Measurements from ENCODE around the gene WDR4.
"Not testable (repeated sequence)": the region's sequence is repeated elsewhere in the genome, so short reads cannot be mapped to it uniquely, and the experiment has no call there.

The WDR4 gene

DNA sequence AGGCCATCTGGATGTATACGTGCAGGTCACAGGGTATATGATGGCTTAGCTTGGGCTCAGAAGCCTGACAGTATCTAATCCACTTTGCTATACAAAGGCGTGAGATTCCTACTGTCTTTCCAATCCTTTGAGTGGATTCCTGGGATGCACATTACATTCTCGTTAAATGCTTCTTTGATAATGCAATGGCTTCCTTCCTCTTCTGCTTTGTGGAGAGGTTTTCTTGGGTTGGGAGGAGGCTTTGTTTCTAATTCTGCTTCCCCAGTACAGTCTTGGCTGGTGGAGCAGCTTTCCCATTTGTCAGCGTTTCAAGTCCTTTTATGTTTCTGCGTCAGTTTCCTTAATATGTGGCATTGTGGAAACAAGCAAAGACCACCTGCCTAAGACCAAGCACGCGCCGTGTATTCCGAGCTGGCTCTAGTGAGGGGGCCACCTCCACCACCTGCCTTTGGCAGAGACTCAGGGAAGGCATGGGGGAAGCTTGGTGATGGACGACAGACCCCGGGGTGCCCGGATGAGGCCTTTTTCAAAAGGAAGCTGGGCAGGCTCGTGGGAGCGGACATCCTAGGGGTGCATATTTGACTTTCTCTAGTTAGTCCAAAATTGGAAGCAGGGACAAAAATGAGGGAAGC, 72.7 kb downstream of the WDR4 start:
- no peaks in the 10 kb centered on the region for H3K36me3 ChIP-seq (ENCODE audit: insufficient read depth, low read length)
- no peaks in the 10 kb centered on the region for H3K9me3 ChIP-seq (ENCODE audit: insufficient read depth, low read depth, low read length)
- H3K9ac ChIP-seq (ENCODE audit: low read depth, low read length) = peak overlapping the region; percentile 38; the same call in 1 of the 2 replicates
- peak overlapping the region; percentile 75 for H3K27ac ChIP-seq (ENCODE audit: low read depth, low read length)
- no peaks in the 10 kb centered on the region for H3K27me3 ChIP-seq (ENCODE audit: insufficient read depth, low read length)
- no peak overlapping the region for H3K4me3 ChIP-seq (ENCODE audit: low read length)
- 19% methylated on average over 14 of the region's 14 CpGs for WGBS
- H3K4me1 ChIP-seq (ENCODE audit: insufficient read depth, low read length) = peaks cover 49% of the 10 kb centered on the region

DNA sequence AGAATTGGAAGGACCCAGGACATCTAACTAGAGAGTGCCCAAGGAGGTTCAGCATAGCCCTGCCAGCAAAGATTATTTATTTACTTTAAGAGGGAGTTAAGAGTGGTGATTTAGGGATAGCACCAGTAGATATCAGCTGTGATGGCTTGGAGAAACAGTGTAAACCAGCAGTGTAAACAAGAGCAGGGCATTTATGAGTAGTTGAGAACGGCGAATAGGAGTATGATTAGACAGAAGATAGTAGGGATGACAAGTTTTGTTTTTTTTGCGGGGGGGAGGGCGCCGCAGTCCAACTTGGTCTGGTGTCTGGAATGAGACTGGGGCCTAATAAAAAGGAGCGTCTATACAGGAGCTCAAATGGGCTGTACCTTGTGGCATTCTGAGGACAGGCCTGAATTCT, 77.7 kb downstream of the WDR4 start:
- not testable (repeated sequence) for H3K36me3 ChIP-seq (ENCODE audit: insufficient read depth, low read length); H3K27me3 ChIP-seq (ENCODE audit: insufficient read depth, low read length); H3K9me3 ChIP-seq (ENCODE audit: insufficient read depth, low read depth, low read length); H3K27ac ChIP-seq (ENCODE audit: low read depth, low read length); H3K4me3 ChIP-seq (ENCODE audit: low read length); H3K9ac ChIP-seq (ENCODE audit: low read depth, low read length)
- peaks cover 46% of the 10 kb centered on the region for H3K4me1 ChIP-seq (ENCODE audit: insufficient read depth, low read length)
- WGBS = 67% methylated on average over 6 of the region's 6 CpGs

- Histone ChIP-seq H3K36me3 (ENCODE audit: insufficient read depth, low read length) (peaks cover 8% of the 10 kb centered on the region; the same call in 1 of the 2 replicates), H3K9ac (ENCODE audit: low read depth, low read length) (no peak overlapping the region), H3K27me3 (ENCODE audit: insufficient read depth, low read length) (no peaks in the 10 kb centered on the region), H3K27ac (ENCODE audit: low read depth, low read length) (no peak overlapping the region), H3K4me3 (ENCODE audit: low read length) (no peak overlapping the region), H3K4me1 (ENCODE audit: insufficient read depth, low read length) (peaks cover 40% of the 10 kb centered on the region), H3K9me3 (ENCODE audit: insufficient read depth, low read depth, low read length) (no peaks in the 10 kb centered on the region)
- 82% methylated on average over 4 of the region's 5 CpGs for WGBS
Measured at GRCh38 chr21:42799948-42800347, 79.4 kb downstream of the WDR4 start.

DNA sequence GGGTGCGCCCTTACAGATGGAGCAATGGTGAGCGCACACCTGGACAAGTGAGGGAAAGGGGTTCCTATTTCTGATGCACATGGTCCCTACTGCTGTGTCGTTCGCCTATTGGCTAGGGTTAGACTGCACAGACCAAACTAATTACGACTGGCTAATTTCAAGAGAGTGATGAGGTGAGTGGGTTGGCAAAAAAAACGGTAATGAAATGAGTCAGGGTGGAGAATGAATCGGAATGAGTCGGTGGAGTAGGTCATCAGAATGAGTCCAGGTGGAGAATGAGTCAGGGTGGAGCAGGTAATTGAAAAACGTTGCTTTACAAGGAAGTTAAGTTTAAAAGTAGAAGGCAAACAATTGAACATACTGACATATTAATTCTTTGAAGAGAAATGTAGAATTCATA, 79.8 kb downstream of the WDR4 start:
- Histone ChIP-seq H3K27me3 (ENCODE audit: insufficient read depth, low read length) (no peaks in the 10 kb centered on the region), H3K27ac (ENCODE audit: low read depth, low read length) (no peak overlapping the region), H3K4me3 (ENCODE audit: low read length) (no peak overlapping the region), H3K9ac (ENCODE audit: low read depth, low read length) (no peak overlapping the region), H3K4me1 (ENCODE audit: insufficient read depth, low read length) (peaks cover 43% of the 10 kb centered on the region), H3K36me3 (ENCODE audit: insufficient read depth, low read length) (peaks cover 8% of the 10 kb centered on the region; the same call in 1 of the 2 replicates), H3K9me3 (ENCODE audit: insufficient read depth, low read depth, low read length) (no peaks in the 10 kb centered on the region)
- 87% methylated on average over 9 of the region's 9 CpGs for WGBS

All from HUES64 (cell line).